ENCODE data around the gene TPRX2.
"Not testable (repeated sequence)": the region's sequence is repeated elsewhere in the genome, so short reads cannot be mapped to it uniquely, and the experiment has no call there.

TPRX2 gene, protein sequence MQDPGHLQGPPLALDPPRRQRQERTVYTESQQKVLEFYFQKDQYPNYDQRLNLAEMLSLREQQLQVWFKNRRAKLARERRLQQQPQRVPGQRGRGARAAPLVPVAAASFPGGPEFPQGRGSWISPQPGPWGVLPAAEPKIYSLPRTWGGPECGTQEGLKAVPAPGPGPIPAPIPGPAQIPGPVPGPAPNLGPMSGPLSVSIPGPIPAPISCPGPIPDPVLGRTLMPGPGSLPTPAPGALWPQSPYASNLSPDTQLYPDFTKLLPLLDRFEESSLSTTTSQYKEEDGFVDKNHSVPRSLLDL

GRCh38 chr19:47858646-47859285 is at the start of gene TPRX2:
TSS of gene TPRX2 (plus strand) at chr19:47859235. CDS start at chr19:47859247, 12 bp downstream.
- DNase-seq: not testable (repeated sequence)

DNA sequence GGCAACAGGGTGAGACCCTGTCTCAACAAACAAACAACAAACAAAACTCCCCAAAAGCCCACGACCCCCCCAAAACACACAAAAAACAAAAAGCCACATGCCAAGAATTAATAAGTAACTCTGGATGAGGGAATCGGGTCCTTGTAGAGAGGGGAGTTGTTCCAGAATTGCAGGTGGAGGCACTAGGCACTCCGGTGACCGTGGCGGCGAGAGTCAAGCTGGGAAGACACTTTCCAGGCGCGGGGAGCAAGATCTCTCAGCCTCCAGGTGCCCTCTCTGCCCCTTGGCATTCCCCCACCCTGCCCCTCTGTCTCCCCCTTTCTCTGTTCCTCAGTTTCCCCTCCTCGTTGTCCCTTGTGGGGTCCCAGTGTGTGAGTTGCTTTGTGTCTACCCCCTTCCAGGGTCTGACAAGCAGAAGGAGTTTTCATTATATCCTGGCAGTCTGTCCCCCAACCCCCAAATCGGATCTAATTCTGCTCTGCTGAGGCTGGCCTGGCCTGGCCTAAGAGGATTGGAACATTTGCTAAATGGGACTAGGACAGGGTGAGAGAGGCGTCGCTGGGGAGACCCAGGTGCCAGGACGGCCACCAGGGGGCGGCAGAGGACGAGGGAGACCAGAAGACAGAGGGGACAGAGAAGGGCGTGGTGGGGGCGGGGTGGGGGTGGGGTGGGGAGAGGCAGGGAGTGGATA is 45.6 kb upstream of the TPRX2 start:
- DNase-seq: peak; percentile 8 to 12

DNA sequence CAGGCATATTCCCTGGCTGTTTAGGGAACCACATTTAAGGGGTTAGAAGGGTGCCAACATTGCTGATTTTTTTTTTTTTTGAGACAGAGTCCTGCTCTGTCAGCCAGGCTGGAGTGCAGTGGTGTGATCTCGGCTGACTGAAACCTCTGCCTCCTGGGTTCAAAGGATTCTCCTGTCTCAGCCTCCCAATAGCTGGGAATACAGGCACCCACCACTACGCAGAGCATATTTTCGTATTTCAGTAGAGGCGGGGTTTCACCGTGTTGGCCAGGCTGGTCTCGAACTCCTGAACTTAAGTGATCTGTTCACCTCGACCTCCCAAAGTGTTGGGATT is 45.1 kb upstream of the TPRX2 start:
- DNase-seq: no peak

DNA sequence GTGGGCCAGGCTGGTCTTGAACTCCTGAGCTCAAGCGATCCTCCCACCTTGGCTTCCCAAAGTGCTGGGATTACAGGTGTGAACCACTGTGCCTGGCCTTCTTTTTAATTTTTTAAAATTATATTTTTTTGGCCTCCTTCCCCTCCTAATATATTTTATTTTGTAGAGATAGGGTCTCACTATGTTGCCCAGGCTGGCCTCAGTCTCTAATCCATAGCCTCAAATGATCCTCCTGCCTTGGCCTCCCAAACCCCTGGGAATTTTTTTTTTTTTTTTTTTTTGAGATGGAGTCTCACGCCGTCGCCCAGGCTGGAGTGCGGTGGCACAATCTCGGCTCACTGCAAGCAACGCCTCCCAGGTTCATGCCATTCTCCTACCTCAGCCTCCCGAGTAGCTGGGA is 42.8 kb upstream of the TPRX2 start:
- DNase-seq: not testable (repeated sequence)

- DNase-seq: not testable (repeated sequence)
These were observed 40.8 kb upstream of the TPRX2 start for GRCh38 chr19:47818221-47818620.

- DNase-seq: no peak
These were observed 39.2 kb upstream of the TPRX2 start for GRCh38 chr19:47819858-47820257.

- no peak for DNase-seq
These were observed 38.6 kb upstream of the TPRX2 start for GRCh38 chr19:47820410-47820809.

DNA sequence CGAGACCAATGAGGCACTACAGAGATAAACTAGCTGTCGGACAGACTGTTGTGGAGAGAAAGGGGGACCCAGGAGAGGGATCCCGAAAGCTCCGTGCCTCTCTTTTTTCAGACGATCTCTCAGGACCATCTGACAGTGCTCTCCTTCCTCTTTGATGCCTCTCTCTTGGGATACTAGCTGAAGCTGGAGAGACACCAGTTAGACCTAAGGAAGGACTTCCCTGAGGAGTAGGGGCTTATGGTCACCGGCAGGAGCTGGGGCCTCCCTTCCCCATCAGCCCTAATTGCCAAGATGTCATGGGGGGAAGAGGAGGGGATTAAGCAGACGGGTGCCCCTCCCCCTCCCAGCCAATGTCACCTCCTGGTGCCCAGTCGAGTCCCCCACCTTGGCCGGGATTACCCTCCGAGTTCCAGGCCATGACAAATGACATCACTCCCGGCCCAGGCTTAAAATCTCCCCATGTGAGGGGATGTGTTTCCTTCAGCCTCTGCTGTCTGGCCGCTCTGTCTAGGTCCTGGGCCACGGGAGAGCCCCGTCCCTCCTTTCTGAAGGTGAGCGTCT is 37.5 kb upstream of the TPRX2 start, which contains the start of gene CRX:
CRX (plus strand) TSS at position 478 of the 561 bp plus-strand sequence. CDS start 12,507 bp downstream, outside the sequence.
- no peak for DNase-seq

- DNase-seq: no peak
These were observed 34.6 kb upstream of the TPRX2 start for GRCh38 chr19:47824396-47824795.

DNA sequence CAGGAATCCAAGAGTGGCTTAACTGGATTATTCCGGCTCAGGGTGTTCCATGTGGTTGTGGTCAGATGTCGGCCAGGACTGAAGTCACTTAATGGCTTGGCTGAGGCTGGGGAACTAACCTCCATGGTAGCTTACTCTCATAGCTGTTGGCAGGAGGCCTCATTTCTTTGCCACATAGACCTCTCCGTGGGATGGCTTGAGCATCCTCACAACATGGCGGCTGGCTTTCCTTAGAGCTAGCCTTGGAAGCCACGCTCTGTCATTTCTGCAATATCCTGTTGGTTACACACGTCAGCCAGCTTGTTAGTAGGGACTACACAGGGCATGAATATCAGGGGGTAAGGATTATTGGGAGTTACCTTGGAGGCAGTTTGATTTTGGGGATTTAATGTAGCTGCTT is 32.2 kb upstream of the TPRX2 start:
- DNase-seq: no peak

GRCh38 chr19:47832723-47833122 is 26.3 kb upstream of the TPRX2 start:
- DNase-seq: no peak

DNA sequence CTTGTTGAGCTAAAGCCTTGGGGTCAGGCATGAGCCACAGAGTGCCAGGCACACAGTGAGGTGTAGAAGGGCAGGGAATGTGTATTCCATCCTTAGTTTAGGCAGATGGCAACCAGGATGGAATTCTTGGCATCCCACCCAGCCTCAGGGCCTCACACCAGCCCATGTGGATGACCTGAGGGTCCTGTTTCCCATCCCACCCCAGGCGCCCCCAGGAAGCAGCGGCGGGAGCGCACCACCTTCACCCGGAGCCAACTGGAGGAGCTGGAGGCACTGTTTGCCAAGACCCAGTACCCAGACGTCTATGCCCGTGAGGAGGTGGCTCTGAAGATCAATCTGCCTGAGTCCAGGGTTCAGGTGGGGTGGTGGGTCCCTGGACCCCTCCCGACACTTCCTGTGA is 23.0 kb upstream of the TPRX2 start:
- no peak for DNase-seq

DNA sequence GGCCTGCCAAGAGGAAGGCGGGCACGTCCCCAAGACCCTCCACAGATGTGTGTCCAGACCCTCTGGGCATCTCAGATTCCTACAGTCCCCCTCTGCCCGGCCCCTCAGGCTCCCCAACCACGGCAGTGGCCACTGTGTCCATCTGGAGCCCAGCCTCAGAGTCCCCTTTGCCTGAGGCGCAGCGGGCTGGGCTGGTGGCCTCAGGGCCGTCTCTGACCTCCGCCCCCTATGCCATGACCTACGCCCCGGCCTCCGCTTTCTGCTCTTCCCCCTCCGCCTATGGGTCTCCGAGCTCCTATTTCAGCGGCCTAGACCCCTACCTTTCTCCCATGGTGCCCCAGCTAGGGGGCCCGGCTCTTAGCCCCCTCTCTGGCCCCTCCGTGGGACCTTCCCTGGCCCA is 19.6 kb upstream of the TPRX2 start:
- DNase-seq: no peak

DNA sequence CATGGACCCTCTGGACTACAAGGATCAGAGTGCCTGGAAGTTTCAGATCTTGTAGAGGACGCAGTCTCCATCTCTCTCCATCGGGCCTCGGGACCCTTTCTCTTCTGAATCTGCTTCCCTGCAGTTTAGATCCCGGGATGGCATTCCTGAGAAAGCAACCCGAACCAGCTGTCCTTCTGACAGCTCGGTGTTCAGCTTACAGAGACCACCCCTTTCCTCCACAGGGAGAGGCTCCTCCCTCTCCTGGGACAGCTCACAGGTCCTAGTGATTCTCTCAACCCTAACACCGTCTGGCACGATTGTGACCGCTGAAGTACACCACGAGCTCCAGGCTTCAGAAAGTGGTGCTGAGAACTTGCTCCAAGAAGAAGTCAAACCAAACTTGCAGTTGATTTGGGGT is 19.1 kb upstream of the TPRX2 start:
- no peak for DNase-seq

DNA sequence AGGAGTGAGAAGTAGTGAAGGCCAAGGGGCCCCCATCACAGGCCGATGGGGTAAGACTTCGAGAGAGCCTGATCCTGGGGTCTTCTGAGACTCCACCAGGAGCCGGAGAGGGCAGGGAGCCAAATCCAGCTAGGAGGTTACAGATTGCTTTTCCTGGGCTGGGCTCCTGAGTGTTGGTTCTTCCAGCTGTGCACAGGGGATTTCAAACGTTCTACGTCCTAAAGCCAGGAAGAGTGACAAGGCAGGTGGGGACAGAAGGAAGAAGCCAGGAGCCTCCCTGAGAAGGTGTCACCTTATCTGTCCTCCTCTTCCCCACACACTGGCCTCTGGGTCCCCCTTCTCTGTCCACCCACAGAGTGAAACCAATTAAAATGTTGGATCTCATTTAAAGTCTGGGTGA is 16.1 kb upstream of the TPRX2 start:
- DNase-seq: no peak

DNA sequence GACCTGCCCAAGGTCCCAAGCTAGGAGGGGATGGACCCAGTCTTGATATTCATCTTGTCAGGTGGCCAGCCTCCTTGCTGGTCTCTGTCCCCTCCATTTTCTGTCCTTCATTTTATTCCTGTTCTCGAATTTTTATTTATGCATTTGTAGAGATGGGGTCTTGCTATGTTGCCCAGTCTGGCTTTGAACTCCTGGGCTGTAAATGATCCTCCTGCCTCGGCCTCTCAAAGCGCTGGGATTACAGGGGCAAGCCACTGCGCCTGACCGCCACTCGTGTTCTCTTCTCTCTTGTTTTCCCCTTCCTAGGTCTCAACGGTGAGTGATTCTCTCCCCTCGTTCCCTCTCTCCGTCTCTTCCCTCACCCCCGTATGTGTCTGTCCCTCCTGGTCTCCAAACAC is 10.6 kb upstream of the TPRX2 start:
- no peak for DNase-seq

DNA sequence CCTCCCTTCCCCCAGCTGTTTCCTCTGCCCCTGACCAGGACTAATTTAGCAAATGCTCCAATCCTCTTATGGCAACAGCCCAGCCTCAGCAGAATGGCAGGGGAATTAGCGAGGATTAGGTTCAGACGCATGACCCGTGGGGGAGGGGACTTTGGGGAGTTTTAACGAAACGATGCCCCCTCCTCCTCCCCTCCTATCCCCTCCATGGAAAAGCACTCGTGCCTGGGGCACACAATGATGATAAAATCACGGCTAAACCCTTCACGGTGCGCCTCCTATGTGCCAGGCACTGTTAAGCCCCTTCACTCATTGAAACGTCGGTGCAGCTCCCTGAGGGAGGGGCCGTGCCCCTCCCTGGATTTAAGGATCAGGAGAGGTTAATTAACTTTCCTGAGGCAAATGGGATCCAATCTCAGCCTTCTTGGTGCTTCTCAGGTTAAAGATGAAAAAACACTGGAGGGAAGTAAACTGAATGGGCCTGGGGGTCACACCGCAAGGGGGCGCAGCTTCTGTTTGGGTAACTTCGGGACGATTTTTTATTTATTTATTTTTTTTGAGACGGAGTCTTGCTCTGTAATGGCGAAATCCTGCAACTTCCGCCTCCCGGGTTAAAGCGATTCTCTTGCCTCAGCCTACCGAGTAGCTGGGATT is 10.1 kb upstream of the TPRX2 start:
- DNase-seq: no peak

GRCh38 chr19:47853003-47853402 is 6.0 kb upstream of the TPRX2 start:
- no peak for DNase-seq

- no peak for DNase-seq
These were observed 4.6 kb upstream of the TPRX2 start for GRCh38 chr19:47854459-47854858.

DNA sequence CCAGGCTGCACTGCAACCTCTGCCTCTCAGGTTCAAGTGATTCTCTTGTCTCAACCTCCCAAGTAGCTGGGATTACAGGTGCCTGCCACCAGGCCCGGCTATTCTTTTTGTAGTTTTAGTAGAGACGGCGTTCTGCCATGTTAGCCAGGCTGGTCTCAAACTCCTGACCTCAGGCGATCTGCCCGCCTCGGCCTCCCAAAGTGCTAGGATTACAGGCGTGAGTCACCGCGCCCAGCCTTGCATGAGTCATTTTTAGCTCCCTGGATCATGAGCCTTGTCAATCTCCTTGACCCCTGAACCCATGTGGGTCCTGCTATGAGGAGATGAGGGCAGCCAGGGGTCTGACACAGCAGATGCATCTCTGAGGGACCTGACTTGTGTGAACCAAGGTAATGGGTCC is 804 bp upstream of the TPRX2 start:
- not testable (repeated sequence) for DNase-seq

GRCh38 chr19:47859838-47860237 is 803 bp downstream of the TPRX2 start:
- not testable (repeated sequence) for DNase-seq

GRCh38 chr19:47860602-47861297 is 1.7 kb downstream of the TPRX2 start:
- no peak for DNase-seq

DNA sequence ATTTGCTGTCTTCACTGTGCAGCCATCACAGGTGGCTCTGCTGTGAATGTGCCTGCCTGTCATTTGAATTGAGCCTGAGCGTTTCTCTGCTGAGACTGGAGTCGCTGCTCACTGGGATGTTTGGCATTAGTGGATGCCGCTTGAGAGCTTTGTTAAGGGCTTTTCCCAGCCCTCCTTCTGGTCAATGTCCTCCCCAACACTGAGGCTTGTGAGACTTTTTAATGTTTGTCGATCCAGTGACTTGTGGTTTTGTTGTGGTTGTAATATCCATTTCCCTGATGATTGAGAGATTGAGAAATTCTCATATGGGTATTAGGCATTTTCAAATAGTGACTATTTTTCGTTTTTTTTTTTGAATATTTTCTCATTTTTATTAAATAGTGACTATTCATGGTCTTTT is 2.6 kb downstream of the TPRX2 start:
- no peak for DNase-seq
